ENCODE results near the gene ZNF566.

The ZNF566 gene

DNA sequence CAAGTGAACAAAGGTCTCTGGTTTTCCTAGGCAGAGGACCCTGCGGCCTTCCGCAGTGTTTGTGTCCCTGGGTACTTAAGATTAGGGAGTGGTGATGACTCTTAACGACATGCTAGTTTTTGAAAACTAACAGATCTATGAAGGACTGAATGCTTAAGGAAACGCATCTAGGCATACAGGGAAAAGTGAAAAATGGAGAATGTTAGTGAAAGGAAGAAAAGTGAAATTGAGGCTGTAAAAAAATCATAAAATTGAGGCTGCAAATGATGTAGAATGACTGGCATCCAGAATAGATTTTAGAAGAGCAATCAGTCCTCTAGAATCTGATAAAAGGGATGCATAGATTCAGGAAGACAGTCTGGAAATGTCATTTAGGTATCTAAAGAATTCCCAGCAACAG is 35.3 kb upstream of the ZNF566 start:
- CTCF ChIA-PET = interaction anchor here (0.7 kb wide), 1 partner anchor 397 kb away, joined by 3 read pairs; no protein-coding TSS in a partner anchor
- no peak for TF ChIP-seq ZFP37 (tag by site-specific recombination; IDR thresholded peaks at IDR 0.05)
- no peak for TF ChIP-seq ZNF239 (tag by site-specific recombination; IDR thresholded peaks at IDR 0.05)
- peak; percentile 98 for TF ChIP-seq PRDM1 (tag by site-specific recombination; IDR thresholded peaks at IDR 0.05)
- TF ChIP-seq ZNF175 (tag by site-specific recombination; IDR thresholded peaks at IDR 0.05) = no peak
- no peak for TF ChIP-seq ZNF621 (tag by site-specific recombination; IDR thresholded peaks at IDR 0.05)
- TF ChIP-seq MZF1 (tag by site-specific recombination; IDR thresholded peaks at IDR 0.05; ENCODE audit: borderline replicate concordance) = no peak
- TF ChIP-seq MEIS1 (CRISPR knock-in tag; IDR thresholded peaks at IDR 0.05; ENCODE audit: borderline replicate concordance) = no peak
- TF ChIP-seq, protein P1, sequence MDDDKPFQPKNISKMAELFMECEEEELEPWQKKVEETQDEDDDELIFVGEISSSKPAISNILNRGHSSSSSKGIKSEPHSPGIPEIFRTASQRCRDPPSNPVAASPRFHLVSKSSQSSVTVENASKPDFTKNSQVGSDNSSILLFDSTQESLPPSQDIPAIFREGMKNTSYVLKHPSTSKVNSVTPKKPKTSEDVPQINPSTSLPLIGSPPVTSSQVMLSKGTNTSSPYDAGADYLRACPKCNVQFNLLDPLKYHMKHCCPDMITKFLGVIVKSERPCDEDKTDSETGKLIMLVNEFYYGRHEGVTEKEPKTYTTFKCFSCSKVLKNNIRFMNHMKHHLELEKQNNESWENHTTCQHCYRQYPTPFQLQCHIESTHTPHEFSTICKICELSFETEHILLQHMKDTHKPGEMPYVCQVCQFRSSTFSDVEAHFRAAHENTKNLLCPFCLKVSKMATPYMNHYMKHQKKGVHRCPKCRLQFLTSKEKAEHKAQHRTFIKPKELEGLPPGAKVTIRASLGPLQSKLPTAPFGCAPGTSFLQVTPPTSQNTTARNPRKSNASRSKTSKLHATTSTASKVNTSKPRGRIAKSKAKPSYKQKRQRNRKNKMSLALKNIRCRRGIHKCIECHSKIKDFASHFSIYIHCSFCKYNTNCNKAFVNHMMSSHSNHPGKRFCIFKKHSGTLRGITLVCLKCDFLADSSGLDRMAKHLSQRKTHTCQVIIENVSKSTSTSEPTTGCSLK (tag by site-specific recombination; IDR thresholded peaks at IDR 0.05) = 0 out of 2 replicates have a peak, but pooled peaks have one; percentile 23
- TF ChIP-seq ZNF311 (tag by site-specific recombination; IDR thresholded peaks at IDR 0.05; ENCODE audit: borderline replicate concordance) = peak; percentile 46; the same call in 1 of the 2 replicates
- TF ChIP-seq OSR2 (tag by site-specific recombination; IDR thresholded peaks at IDR 0.05) = no peak
- POLR2A ChIA-PET = no interaction called here
- Histone ChIP-seq H3K27ac (ENCODE audit: extremely low read depth, low read depth, low read length) (no peak overlapping the region), H3K4me3 (ENCODE audit: low read depth, low read length) (no peak overlapping the region), H3K4me1 (ENCODE audit: control insufficient read depth, insufficient read depth, low read length) (peaks cover 8% of the 10 kb centered on the region; the same call in 1 of the 2 replicates), H3K9me3 (ENCODE audit: control insufficient read depth, insufficient read depth, low read depth, low read length) (peaks cover 33% of the 10 kb centered on the region), H3K36me3 (ENCODE audit: control insufficient read depth in 2 of 2, insufficient read depth in 1 of 2, low read length in 2 of 2) (peaks cover 56 to 71% of the 10 kb centered on the region in 2 experiments)

DNA sequence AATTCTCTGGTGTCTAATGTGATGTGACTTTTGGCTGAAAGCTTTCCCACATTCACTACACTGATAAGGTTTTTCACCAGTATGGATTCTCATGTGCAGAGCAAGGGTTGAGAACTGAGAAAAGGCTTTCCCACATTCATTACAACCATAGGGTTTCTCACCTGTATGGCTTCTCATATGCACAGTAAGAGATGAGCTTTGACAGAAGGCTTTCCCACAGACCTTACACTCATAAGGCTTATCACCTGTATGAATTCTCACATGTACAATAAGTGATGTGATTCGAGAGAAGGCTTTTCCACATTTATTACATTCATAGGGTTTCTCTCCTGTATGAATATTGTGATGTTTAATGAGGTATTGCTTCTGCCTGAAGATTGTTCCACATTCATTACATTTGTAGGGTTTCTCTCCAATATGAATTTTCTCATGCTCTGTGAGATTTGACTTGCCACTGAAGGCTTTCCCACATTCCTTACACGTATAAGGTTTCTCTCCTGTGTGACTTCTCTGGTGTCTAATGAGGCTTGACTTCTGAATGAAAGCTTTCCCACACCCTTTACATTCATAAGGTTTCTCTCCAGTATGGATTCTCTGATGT is 24.8 kb upstream of the ZNF566 start:
- TF ChIP-seq, protein P2, sequence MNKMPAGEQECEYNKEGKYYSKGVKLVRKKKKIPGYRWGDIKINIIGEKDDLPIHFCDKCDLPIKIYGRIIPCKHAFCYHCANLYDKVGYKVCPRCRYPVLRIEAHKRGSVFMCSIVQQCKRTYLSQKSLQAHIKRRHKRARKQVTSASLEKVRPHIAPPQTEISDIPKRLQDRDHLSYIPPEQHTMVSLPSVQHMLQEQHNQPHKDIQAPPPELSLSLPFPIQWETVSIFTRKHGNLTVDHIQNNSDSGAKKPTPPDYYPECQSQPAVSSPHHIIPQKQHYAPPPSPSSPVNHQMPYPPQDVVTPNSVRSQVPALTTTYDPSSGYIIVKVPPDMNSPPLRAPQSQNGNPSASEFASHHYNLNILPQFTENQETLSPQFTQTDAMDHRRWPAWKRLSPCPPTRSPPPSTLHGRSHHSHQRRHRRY (tag by site-specific recombination; IDR thresholded peaks at IDR 0.05) = no peak
- TF ChIP-seq, protein P3, sequence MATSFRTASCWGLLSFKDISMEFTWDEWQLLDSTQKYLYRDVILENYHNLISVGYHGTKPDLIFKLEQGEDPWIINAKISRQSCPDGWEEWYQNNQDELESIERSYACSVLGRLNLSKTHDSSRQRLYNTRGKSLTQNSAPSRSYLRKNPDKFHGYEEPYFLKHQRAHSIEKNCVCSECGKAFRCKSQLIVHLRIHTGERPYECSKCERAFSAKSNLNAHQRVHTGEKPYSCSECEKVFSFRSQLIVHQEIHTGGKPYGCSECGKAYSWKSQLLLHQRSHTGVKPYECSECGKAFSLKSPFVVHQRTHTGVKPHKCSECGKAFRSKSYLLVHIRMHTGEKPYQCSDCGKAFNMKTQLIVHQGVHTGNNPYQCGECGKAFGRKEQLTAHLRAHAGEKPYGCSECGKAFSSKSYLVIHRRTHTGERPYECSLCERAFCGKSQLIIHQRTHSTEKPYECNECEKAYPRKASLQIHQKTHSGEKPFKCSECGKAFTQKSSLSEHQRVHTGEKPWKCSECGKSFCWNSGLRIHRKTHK (tag by site-specific recombination; IDR thresholded peaks at IDR 0.05) = no peak
- TF ChIP-seq, protein P4, sequence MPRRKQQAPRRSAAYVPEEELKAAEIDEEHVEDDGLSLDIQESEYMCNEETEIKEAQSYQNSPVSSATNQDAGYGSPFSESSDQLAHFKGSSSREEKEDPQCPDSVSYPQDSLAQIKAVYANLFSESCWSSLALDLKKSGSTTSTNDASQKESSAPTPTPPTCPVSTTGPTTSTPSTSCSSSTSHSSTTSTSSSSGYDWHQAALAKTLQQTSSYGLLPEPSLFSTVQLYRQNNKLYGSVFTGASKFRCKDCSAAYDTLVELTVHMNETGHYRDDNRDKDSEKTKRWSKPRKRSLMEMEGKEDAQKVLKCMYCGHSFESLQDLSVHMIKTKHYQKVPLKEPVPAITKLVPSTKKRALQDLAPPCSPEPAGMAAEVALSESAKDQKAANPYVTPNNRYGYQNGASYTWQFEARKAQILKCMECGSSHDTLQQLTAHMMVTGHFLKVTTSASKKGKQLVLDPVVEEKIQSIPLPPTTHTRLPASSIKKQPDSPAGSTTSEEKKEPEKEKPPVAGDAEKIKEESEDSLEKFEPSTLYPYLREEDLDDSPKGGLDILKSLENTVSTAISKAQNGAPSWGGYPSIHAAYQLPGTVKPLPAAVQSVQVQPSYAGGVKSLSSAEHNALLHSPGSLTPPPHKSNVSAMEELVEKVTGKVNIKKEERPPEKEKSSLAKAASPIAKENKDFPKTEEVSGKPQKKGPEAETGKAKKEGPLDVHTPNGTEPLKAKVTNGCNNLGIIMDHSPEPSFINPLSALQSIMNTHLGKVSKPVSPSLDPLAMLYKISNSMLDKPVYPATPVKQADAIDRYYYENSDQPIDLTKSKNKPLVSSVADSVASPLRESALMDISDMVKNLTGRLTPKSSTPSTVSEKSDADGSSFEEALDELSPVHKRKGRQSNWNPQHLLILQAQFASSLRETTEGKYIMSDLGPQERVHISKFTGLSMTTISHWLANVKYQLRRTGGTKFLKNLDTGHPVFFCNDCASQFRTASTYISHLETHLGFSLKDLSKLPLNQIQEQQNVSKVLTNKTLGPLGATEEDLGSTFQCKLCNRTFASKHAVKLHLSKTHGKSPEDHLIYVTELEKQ (tag by site-specific recombination; IDR thresholded peaks at IDR 0.05; ENCODE audit: borderline replicate concordance) = no peak
- TF ChIP-seq REPIN1 (tag by site-specific recombination; IDR thresholded peaks at IDR 0.05; ENCODE audit: low read depth) (no peak), ZNF394 (tag by site-specific recombination; IDR thresholded peaks at IDR 0.05; ENCODE audit: borderline replicate concordance) (no peak), TRIM28 (IDR thresholded peaks at IDR 0.05; ENCODE audit: borderline replicate concordance, low read length) (peak; percentile 99), ZNF785 (tag by site-specific recombination; IDR thresholded peaks at IDR 0.05) (no peak), ZNF302 (tag by site-specific recombination; IDR thresholded peaks at IDR 0.05; ENCODE audit: low read depth) (no peak), ZNF350 (tag by site-specific recombination; IDR thresholded peaks at IDR 0.05) (peak; percentile 11; the same call in 1 of the 2 replicates), ZNF624 (tag by site-specific recombination; IDR thresholded peaks at IDR 0.05) (no peak), ZNF274 (IDR thresholded peaks at IDR 0.05; ENCODE audit: low read length) (peak; percentile 66), ZNF274 (tag by site-specific recombination; IDR thresholded peaks at IDR 0.05; ENCODE audit: borderline replicate concordance) (peak; percentile 97), SETDB1 (IDR thresholded peaks at IDR 0.05; ENCODE audit: insufficient read length, low read length) (peak; percentile 100)
- TF ChIP-seq, protein P5, sequence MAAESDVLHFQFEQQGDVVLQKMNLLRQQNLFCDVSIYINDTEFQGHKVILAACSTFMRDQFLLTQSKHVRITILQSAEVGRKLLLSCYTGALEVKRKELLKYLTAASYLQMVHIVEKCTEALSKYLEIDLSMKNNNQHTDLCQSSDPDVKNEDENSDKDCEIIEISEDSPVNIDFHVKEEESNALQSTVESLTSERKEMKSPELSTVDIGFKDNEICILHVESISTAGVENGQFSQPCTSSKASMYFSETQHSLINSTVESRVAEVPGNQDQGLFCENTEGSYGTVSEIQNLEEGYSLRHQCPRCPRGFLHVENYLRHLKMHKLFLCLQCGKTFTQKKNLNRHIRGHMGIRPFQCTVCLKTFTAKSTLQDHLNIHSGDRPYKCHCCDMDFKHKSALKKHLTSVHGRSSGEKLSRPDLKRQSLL (tag by site-specific recombination; IDR thresholded peaks at IDR 0.05) = no peak
- peaks cover 60% of the 10 kb centered on the region for H3K9me3 ChIP-seq (ENCODE audit: control insufficient read depth, insufficient read depth, low read depth, low read length)
- H3K4me1 ChIP-seq (ENCODE audit: control insufficient read depth, insufficient read depth, low read length) = no peaks in the 10 kb centered on the region
- CTCF ChIA-PET = interaction anchor here (0.7 kb wide), 1 partner anchor 273 kb away, joined by 3 read pairs; no protein-coding TSS in a partner anchor
- H3K27ac ChIP-seq (ENCODE audit: extremely low read depth, low read depth, low read length) = no peak overlapping the region
- POLR2A ChIA-PET = interaction anchor here (0.5 kb wide), 1 partner anchor 27 kb away, joined by 3 read pairs; no protein-coding TSS in a partner anchor
- H3K4me3 ChIP-seq (ENCODE audit: low read depth, low read length) = no peak overlapping the region
- peaks cover 56 to 58% of the 10 kb centered on the region in 2 experiments for H3K36me3 ChIP-seq (ENCODE audit: control insufficient read depth in 2 of 2, insufficient read depth in 1 of 2, low read length in 2 of 2)
